PC-3 (cell line): ENCODE results near the gene PTPN3. TPM values are rescaled to one million over a fixed set of nuclear protein-coding genes. Genes with fewer than 3 reads are reported as not detected.

ENCODE experiments used
- ATAC-seq: fragments of 200-7000 bp; cut with Tn5 transposase; 2 replicates; pipeline ENCODE4 v1.9.1; 2020; ENCODE audit warnings: mild to moderate bottlenecking, moderate library complexity
- BruUV-seq: library from RNA; stranded (reverse); fragments of 400-500 nt; replicated peaks from 2 replicates; lab custom pipeline; 2021; lab: Mats Ljungman, UMichigan
- CTCF ChIA-PET: fragments of 300-600 bp; sonication (Branson Sonifier 250); formaldehyde crosslinking; loops from one replicate; lab custom pipeline; 2022; ENCODE audit warnings: antibody characterized with exemption; lab: Charles Lee
- POLR2A ChIA-PET: fragments of 300-600 bp; sonication (Branson Sonifier 250); formaldehyde crosslinking; loops from one replicate; lab custom pipeline; 2022; ENCODE audit warnings: antibody characterized with exemption; ENCODE audit not compliant: unreplicated experiment; lab: Charles Lee
- DNase-seq: peaks from one replicate; pipeline ENCODE4 v3.0.0-alpha.2; 2015
- H2AFZ ChIP-seq: fragments of 300-600 bp; sonication (generic); 2 replicates; pipeline ENCODE4 v1.6.0; 2016; ENCODE audit warnings: antibody characterized with exemption, low read length
- H3F3A ChIP-seq: fragments of 300-600 bp; sonication (generic); one replicate; pipeline ENCODE4 v1.6.0; 2017; ENCODE audit warnings: antibody characterized with exemption, low read length, control low read depth, mild to moderate bottlenecking; ENCODE audit not compliant: unreplicated experiment
- H3K27ac ChIP-seq: fragments of 300-600 bp; sonication (generic); 2 replicates; pipeline ENCODE4 v1.5.1; 2016; ENCODE audit warnings: mild to moderate bottlenecking, low read length
- H3K27me3 ChIP-seq: fragments of 300-600 bp; sonication (generic); 2 replicates; pipeline ENCODE4 v1.6.1; 2016; ENCODE audit warnings: low read length, mixed read lengths
- H3K36me3 ChIP-seq: fragments of 300-600 bp; sonication (generic); 2 replicates; pipeline ENCODE4 v1.6.1; 2016; ENCODE audit warnings: low read depth, mixed run types, low read length, mixed read lengths
- H3K4me1 ChIP-seq: fragments of 300-600 bp; sonication (generic); 2 replicates; pipeline ENCODE4 v1.5.1; 2016; ENCODE audit warnings: low read length; ENCODE audit not compliant: insufficient read depth
- H3K4me2 ChIP-seq: fragments of 300-600 bp; sonication (generic); 2 replicates; pipeline ENCODE4 v1.6.0; 2016; ENCODE audit warnings: low read length
- H3K4me3 ChIP-seq: fragments of 300-600 bp; sonication (generic); 2 replicates; pipeline ENCODE4 v1.5.1; 2016; ENCODE audit warnings: mild to moderate bottlenecking, low read length, mixed read lengths
- H3K79me2 ChIP-seq: fragments of 300-600 bp; sonication (generic); 2 replicates; pipeline ENCODE4 v1.6.1; 2017; ENCODE audit warnings: low read length, mixed read lengths
- H3K9ac ChIP-seq: fragments of 300-600 bp; sonication (generic); 2 replicates; pipeline ENCODE4 v1.6.0; 2016; ENCODE audit warnings: mild to moderate bottlenecking, low read length
- H3K9me2 ChIP-seq: fragments of 300-600 bp; sonication (generic); replicated peaks from 2 replicates; pipeline ENCODE4 v1.6.1; 2016; ENCODE audit warnings: mixed run types, low read length, mixed read lengths
- H3K9me3 ChIP-seq: fragments of 300-600 bp; sonication (generic); 2 replicates; pipeline ENCODE4 v1.6.1; 2016; ENCODE audit warnings: low read length, mixed read lengths
- H4K20me1 ChIP-seq: fragments of 300-600 bp; sonication (generic); 2 replicates; pipeline ENCODE4 v1.6.1; 2016; ENCODE audit warnings: low read length, mixed read lengths
- EZH2 ChIP-seq: fragments of 300-600 bp; sonication (generic); IDR thresholded peaks from one replicate; pipeline ENCODE4 v1.6.1; 2017; ENCODE audit warnings: antibody characterized with exemption, mild to moderate bottlenecking, low read length; ENCODE audit not compliant: unreplicated experiment
- EZH2phosphoT487 ChIP-seq: fragments of 300-600 bp; sonication (generic); IDR thresholded peaks from 2 replicates; pipeline ENCODE4 v1.6.1; 2018; ENCODE audit warnings: mild to moderate bottlenecking, antibody characterized with exemption, low read length, borderline replicate concordance
- intact Hi-C: fragments of 100-400 bp; cut with micrococcal nuclease; formaldehyde crosslinking; loops from 2 replicates; pipeline ENCODE4 v1.9.0; 2023
- total RNA-seq: library from RNA; depleted of rRNA; stranded (reverse); fragments of >200 nt; gene quantifications from 2 replicates; pipeline ENCODE4 v1.2.3, GENCODE V29; 2014
- TF ChIP-seq, protein P1 (sequence below): fragments of 300-600 bp; sonication (generic); conservative IDR thresholded peaks from 2 replicates; pipeline ENCODE4 v1.5.1; 2017; ENCODE audit warnings: antibody characterized with exemption, low read depth, mild to moderate bottlenecking, low read length

Gene PTPN3
- total RNA-seq, 1 experiment from 2014 or later: 8.4 TPM

DNA sequence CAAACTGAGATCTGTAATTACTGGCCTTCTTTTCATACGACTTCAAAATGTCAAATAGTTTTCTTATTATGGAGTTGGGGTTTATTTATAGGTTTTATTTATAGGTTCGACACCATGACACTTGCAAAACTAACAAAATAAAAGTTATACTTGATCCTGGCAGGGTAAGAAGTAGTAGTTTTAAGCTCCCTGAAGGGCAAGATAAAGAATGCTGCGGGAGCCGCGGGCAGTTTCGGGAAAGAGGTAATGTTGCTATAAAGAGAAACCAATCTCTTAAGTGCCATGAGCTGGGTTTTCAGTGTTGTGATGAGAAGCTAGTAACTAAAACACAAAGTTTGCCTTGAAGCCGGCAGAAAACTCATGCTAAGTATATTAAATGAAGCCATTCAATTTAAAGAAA lies 24.8 kb downstream of the PTPN3 start:
- CTCF ChIA-PET: no interaction called here

DNA sequence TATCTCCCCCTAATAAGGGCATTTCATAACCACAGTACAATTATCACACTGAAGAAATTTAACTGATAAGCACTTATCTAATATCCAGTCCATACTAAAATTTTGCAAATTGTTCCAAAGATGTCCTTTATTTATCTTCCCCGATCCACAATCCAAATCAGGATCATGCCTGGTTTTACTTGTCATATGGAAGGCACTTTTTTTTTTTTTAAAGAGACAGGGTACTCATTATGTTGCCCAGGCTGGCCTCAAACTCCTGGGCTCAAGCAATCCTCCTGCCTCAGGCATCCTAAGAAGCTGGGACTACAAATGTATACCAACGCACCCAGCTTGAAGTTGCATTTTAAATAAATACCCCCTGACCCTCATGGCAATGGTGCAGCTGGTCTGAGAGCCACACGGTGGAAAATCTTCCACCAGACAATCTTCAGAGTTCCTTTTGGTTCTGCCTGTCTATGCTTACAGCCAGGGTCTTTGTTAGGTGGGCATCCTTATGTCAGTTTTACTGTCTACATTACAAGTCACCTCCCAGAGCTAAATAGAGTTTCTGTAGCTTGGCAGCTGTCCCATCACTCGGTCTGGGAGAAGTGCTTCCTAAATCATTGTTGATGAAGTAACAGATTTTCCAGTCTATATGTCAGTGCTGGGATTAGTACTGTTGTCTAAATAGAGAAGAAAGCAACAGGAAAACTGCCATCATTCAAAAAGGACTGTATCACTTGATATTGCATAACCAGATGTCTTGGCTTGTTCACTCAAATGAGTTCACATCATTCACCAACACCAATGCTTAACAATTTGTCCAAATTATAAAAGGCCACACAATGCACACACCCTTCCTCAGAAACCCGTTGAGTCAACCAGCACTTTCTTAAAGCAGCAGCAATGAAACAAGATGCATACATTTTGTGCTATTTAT lies 26.4 kb downstream of the PTPN3 start:
- no peak for TF ChIP-seq EZH2
- no peak for TF ChIP-seq EZH2phosphoT487
- TF ChIP-seq, protein P1, sequence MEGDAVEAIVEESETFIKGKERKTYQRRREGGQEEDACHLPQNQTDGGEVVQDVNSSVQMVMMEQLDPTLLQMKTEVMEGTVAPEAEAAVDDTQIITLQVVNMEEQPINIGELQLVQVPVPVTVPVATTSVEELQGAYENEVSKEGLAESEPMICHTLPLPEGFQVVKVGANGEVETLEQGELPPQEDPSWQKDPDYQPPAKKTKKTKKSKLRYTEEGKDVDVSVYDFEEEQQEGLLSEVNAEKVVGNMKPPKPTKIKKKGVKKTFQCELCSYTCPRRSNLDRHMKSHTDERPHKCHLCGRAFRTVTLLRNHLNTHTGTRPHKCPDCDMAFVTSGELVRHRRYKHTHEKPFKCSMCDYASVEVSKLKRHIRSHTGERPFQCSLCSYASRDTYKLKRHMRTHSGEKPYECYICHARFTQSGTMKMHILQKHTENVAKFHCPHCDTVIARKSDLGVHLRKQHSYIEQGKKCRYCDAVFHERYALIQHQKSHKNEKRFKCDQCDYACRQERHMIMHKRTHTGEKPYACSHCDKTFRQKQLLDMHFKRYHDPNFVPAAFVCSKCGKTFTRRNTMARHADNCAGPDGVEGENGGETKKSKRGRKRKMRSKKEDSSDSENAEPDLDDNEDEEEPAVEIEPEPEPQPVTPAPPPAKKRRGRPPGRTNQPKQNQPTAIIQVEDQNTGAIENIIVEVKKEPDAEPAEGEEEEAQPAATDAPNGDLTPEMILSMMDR: no peak

More for the DNA sequence above, 24.8 kb downstream of the PTPN3 start:
- Histone ChIP-seq H3K27ac (no peak overlapping the region), H3K36me3 (no peaks in the 10 kb centered on the region; the same call in 1 of the 2 replicates), H3K9ac (no peak overlapping the region), H3F3A (no peaks in the 10 kb centered on the region), H3K9me2 (no peaks in the 10 kb centered on the region), H3K4me3 (peak overlapping the region; percentile 22; the same call in 1 of the 2 replicates), H3K9me3 (no peaks in the 10 kb centered on the region), H3K4me1 (peaks cover 47% of the 10 kb centered on the region), H4K20me1 (no peaks in the 10 kb centered on the region), H3K27me3 (no peaks in the 10 kb centered on the region), H3K4me2 (peak overlapping the region; percentile 75), H2AFZ (peak overlapping the region; percentile 27; the same call in 1 of the 2 replicates), H3K79me2 (peaks cover 41% of the 10 kb centered on the region)
- POLR2A ChIA-PET: no interaction called here
- no TSS peak for BruUV-seq
- intact Hi-C loops: no loop called here
- DNase-seq (no peak), ATAC-seq (no peak)
- TF ChIP-seq EZH2 (no peak), EZH2phosphoT487 (no peak)

DNA sequence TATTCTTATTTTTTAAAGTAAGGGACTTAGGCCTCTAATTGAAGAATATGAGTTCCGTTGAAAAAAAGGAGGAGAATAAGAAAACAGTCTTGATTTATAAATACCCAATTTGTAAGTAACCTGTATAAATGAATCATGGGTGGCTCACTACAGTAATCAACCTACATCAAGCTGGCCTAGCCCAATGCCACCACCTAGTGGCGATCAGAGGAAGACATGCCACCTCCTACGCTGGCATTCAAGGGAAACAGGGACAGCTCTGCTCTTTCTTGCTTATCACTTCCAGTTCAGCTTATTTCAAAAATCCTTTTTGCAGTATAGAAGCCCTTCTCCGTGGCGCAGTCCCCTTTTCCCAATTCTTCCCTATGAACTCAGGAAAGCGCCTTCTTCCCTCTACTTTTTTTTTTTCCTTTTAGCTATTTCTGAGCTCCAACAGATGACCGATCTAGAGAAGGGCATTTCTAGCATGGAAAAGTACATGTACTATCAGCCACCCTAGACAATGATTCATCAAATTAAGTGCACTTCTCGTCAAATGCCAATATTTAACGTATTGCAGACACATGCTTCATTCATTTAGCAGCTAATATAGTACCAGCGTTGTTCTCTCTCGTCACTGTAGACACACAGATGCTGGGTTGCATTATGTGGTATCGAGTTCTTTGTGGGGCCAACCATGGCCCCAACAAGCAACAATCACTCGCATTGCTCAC lies 28.3 kb downstream of the PTPN3 start:
- H3K9ac ChIP-seq: no peak overlapping the region
- intact Hi-C loops: loop anchor here (1.0 kb wide), 2 partner anchors 30 to 50 kb away; no protein-coding TSS in a partner anchor

More for the DNA sequence above, 26.4 kb downstream of the PTPN3 start:
- Histone ChIP-seq H3K4me1 (peaks cover 34% of the 10 kb centered on the region), H3K9ac (no peak overlapping the region), H3K27ac (no peak overlapping the region), H4K20me1 (no peaks in the 10 kb centered on the region), H3F3A (no peaks in the 10 kb centered on the region), H2AFZ (no peak overlapping the region), H3K36me3 (no peaks in the 10 kb centered on the region; the same call in 1 of the 2 replicates), H3K79me2 (peaks cover 55% of the 10 kb centered on the region), H3K4me3 (no peak overlapping the region), H3K9me3 (no peaks in the 10 kb centered on the region), H3K9me2 (no peaks in the 10 kb centered on the region), H3K27me3 (no peaks in the 10 kb centered on the region), H3K4me2 (no peak overlapping the region)
- DNase-seq: no peak
- no TSS peak for BruUV-seq
- ChIA-PET CTCF (no interaction called here), POLR2A (no interaction called here)
- intact Hi-C loops: no loop called here
- no peak for ATAC-seq

More for the DNA sequence above, 28.3 kb downstream of the PTPN3 start:
- no peaks in the 10 kb centered on the region for H3K9me2 ChIP-seq
- ChIA-PET CTCF (interaction anchor here (0.5 to 1.2 kb wide), 2 partner anchors 29 to 110 kb away, joined by 4 to 17 read pairs; no protein-coding TSS in a partner anchor), POLR2A (no interaction called here)
- H3K4me2 ChIP-seq: no peak overlapping the region
- H3K27ac ChIP-seq: no peak overlapping the region
- H3K36me3 ChIP-seq: no peaks in the 10 kb centered on the region; the same call in 1 of the 2 replicates
- no peak overlapping the region for H2AFZ ChIP-seq
- H3K79me2 ChIP-seq: peaks cover 47% of the 10 kb centered on the region
- no peak overlapping the region for H3K4me3 ChIP-seq
- H4K20me1 ChIP-seq: no peaks in the 10 kb centered on the region
- BruUV-seq: no TSS peak
- H3K9me3 ChIP-seq: no peaks in the 10 kb centered on the region
- H3F3A ChIP-seq: no peaks in the 10 kb centered on the region
- peaks cover 19% of the 10 kb centered on the region; the same call in 1 of the 2 replicates for H3K4me1 ChIP-seq
- peak; percentile 80 for DNase-seq
- peak; percentile 95 for ATAC-seq
- TF ChIP-seq EZH2: no peak
- TF ChIP-seq, protein P1: peak; percentile 83
- no peak for TF ChIP-seq EZH2phosphoT487
- H3K27me3 ChIP-seq: no peaks in the 10 kb centered on the region
